HL-60 (cell line): ENCODE measurements around the gene PODNL1.

Experiments
- POLR2AphosphoS5 ChIP-seq: IDR thresholded peaks from 2 replicates; pipeline ENCODE4 v1.6.1; 2012; ENCODE audit warnings: low read depth
- TF ChIP-seq, protein P1 (sequence below): IDR thresholded peaks from one replicate; pipeline ENCODE4 v1.5.1; 2011; ENCODE audit warnings: low read length, control low read depth, inconsistent platforms; ENCODE audit not compliant: insufficient read depth
- TF ChIP-seq, protein P2 (sequence below): IDR thresholded peaks from 2 replicates; pipeline ENCODE4 v1.6.1; 2012; ENCODE audit warnings: low read depth; ENCODE audit not compliant: insufficient replicate concordance

DNA sequence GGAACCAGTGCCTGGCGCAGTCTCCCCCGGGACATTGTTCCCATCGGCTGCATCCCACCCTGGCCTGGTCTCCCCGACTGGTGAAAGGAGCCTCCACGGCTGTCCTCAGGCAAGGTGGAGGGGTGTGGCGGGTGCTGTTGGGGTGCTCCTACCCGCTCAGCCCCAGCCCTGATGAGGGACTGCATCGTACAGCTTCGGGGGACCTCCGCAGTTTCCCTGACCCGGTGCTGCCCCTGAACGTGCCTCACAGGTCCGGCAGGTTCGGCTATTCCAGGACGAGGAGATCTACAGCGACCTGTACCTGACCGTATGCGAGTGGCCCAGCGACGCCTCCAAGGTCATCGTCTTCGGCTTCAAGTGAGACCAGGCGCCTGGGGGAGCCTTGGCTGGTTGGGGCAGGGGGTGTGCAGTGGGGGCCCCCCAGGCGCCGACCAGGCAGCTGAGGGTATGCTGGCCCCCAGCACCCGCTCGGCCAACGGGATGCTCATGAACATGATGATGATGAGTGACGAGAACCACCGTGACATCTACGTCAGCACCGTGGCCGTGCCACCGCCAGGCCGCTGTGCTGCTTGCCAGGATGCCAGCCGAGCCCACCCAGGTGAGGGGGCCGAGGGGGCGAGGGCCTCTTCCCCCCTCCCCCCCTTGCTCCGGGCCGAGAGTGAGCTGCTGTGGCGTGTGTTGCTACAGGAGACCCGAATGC lies 17.6 kb upstream of the PODNL1 start:
- TF ChIP-seq, protein P1, sequence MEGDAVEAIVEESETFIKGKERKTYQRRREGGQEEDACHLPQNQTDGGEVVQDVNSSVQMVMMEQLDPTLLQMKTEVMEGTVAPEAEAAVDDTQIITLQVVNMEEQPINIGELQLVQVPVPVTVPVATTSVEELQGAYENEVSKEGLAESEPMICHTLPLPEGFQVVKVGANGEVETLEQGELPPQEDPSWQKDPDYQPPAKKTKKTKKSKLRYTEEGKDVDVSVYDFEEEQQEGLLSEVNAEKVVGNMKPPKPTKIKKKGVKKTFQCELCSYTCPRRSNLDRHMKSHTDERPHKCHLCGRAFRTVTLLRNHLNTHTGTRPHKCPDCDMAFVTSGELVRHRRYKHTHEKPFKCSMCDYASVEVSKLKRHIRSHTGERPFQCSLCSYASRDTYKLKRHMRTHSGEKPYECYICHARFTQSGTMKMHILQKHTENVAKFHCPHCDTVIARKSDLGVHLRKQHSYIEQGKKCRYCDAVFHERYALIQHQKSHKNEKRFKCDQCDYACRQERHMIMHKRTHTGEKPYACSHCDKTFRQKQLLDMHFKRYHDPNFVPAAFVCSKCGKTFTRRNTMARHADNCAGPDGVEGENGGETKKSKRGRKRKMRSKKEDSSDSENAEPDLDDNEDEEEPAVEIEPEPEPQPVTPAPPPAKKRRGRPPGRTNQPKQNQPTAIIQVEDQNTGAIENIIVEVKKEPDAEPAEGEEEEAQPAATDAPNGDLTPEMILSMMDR = no peak
- TF ChIP-seq, protein P2, sequence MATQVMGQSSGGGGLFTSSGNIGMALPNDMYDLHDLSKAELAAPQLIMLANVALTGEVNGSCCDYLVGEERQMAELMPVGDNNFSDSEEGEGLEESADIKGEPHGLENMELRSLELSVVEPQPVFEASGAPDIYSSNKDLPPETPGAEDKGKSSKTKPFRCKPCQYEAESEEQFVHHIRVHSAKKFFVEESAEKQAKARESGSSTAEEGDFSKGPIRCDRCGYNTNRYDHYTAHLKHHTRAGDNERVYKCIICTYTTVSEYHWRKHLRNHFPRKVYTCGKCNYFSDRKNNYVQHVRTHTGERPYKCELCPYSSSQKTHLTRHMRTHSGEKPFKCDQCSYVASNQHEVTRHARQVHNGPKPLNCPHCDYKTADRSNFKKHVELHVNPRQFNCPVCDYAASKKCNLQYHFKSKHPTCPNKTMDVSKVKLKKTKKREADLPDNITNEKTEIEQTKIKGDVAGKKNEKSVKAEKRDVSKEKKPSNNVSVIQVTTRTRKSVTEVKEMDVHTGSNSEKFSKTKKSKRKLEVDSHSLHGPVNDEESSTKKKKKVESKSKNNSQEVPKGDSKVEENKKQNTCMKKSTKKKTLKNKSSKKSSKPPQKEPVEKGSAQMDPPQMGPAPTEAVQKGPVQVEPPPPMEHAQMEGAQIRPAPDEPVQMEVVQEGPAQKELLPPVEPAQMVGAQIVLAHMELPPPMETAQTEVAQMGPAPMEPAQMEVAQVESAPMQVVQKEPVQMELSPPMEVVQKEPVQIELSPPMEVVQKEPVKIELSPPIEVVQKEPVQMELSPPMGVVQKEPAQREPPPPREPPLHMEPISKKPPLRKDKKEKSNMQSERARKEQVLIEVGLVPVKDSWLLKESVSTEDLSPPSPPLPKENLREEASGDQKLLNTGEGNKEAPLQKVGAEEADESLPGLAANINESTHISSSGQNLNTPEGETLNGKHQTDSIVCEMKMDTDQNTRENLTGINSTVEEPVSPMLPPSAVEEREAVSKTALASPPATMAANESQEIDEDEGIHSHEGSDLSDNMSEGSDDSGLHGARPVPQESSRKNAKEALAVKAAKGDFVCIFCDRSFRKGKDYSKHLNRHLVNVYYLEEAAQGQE = no peak
- no peak for TF ChIP-seq POLR2AphosphoS5
